Effector CD4-positive, alpha-beta T cell (primary cell): ENCODE data around the gene SLC50A1.
"Not testable (repeated sequence)": the region's sequence is repeated elsewhere in the genome, so short reads cannot be mapped to it uniquely, and the experiment has no call there.

ENCODE experiments used
- DNase-seq: peaks from one replicate; pipeline ENCODE4 v3.0.0-alpha.2; 2020

Gene SLC50A1

DNA sequence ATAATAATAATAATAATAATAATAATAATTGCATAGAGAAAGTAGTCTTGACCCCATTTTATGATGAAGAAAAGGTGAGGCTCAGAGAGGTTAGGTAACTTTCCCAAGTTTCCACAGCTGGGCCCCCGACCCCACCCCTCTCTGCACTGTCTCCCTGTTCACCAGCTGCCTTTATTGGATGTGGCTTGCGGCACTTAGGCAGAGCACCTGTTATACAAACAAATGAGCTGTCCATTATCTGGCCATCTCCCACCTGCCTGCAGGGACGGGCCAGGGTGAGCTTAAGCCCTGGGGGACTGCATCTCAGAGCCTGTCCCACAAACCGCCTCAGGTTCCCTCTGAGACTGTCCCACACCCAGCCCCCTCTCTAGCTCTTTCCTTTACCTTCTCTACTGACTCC, 18.0 kb upstream of the SLC50A1 start:
- no peak for DNase-seq

DNA sequence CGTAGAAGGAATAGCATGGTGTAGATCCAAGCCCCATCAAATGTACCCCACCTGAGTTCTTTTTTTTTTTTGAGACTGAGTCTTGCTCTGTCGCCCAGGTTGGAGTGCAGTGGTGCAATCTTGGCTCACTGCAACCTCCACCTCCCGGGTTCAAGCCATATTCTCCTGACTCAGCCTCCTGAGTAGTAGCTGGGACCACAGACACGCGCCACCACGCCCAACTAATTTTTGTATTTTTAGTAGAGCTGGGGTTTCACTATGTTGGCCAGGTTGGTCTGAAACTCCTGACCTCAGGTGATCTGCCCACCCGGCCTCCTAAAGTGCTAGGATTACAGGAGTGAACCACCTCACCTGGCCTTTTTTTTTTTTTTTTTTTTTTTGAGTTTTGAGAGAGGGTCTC, 17.6 kb upstream of the SLC50A1 start:
- not testable (repeated sequence) for DNase-seq

GRCh38 chr1:155120253-155120652, 15.4 kb upstream of the SLC50A1 start:
- DNase-seq = no peak

DNA sequence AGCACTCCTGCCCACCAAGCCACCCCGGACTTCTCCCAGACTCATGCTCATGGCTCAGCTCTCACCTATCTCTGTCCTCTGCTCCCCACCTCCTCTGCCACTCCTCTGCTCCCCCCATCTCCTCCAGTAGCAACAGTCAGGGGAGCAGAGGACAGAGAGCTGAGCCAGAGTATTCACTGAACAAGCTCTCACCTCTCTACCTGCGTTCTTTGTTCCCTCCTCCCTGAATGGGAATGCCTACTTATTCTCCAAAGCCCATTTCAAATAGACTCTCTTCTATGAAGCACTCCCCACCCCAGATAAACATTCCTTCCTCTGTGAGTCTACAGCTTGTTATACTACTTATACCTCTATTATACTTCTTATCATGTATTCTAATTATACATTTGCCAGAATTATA, 14.4 kb upstream of the SLC50A1 start:
- DNase-seq = no peak

DNA sequence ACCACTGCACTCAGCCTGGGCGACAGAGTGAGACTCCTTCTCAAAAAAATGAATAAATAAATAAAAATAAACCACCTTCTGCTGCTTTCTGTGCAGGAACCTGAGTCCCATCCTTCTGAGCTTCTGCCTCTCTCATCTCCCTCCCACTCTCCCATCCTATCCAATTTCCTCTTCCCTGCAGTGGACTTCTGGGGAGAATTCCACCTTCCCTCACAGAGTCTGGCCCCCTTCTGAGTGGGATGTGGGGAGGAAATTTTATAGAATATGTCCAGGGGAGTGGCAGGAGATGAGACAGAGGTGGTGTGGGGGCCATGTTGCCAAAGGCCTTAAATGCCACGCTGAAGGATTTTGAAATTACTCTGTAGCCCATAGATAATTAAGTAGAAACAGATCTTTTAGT, 13.3 kb upstream of the SLC50A1 start:
- DNase-seq = no peak

DNA sequence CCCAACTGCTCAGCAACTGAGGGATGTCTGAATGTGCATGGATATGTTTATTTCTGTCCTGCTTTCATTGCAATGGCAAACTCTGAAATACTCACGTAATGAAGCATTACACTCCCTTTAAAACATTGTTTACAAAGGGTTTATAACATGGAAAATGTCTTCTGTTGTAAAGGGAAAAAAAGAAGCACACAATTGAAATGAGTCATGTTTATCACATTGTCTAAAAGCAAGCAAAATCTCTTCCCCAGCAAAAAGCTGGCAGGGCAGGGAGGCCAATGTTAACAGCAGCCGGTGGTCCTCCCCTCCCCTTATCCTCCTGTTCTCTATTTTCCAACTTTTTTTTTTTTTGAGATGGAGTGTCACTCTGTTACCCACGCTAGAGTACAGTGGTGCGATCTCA, 11.9 kb upstream of the SLC50A1 start:
- no peak for DNase-seq

- DNase-seq = no peak
Observed at GRCh38 chr1:155124503-155125463, 10.9 kb upstream of the SLC50A1 start.

- DNase-seq = no peak
Observed at GRCh38 chr1:155125511-155125945, 10.1 kb upstream of the SLC50A1 start.

- no peak for DNase-seq
Observed at GRCh38 chr1:155125946-155126555, 9.6 kb upstream of the SLC50A1 start.

- peak; percentile 27 for DNase-seq
Observed at GRCh38 chr1:155126556-155127104, 9.0 kb upstream of the SLC50A1 start.

GRCh38 chr1:155127105-155127966, 8.3 kb upstream of the SLC50A1 start, which contains the start of gene EFNA1:
Gene EFNA1 (plus strand): TSS chr1:155127876. CDS start chr1:155127978, 102 bp downstream.
- DNase-seq = peak; percentile 15

- DNase-seq = no peak
Observed at GRCh38 chr1:155127967-155128754, 7.5 kb upstream of the SLC50A1 start.

GRCh38 chr1:155128755-155129473, 6.7 kb upstream of the SLC50A1 start:
- DNase-seq = peak; percentile 3

DNA sequence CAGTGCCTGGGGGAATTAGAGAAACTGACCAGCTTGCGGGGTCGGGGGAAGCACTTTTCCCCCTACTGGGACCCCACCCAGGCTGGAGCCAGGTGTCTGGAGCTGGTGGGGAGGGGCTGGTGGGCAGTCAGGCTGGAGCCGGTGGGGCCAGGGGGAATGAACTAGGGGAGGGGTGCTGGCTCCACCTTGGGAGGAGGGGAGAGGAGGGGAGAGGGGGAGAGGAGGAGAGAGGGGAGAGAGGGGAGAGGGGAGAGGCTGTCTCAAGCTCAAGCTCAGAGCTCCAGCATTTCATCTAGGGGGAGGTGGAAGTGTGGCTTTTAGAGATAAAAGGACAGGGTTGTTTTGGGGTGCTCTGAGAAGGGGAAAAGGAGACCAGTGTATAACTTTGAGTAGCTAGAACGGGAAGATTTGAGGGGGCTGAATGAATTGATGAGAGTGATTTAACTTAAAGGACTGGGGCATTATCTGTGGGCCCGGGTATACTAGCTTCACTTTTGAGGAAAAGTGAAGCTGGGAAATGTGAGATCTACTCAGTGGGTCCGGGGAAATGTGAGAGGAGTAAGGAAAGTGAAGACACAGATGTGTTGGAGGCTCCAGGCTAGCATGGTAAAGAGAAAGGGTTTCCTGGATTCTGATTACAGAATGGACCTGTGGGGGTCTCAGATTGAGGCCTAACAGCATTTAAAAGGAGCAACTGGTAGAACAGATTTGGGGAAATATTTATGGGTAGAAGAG, 5.2 kb upstream of the SLC50A1 start:
- no peak for DNase-seq

DNA sequence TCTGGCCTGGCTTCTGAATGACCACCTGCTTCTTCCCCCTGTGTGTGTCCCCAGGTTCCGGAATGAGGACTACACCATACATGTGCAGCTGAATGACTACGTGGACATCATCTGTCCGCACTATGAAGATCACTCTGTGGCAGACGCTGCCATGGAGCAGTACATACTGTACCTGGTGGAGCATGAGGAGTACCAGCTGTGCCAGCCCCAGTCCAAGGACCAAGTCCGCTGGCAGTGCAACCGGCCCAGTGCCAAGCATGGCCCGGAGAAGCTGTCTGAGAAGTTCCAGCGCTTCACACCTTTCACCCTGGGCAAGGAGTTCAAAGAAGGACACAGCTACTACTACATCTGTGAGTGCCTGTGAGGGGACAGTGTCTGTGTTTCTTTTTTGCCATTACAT, 4.4 kb upstream of the SLC50A1 start:
- DNase-seq = no peak

DNA sequence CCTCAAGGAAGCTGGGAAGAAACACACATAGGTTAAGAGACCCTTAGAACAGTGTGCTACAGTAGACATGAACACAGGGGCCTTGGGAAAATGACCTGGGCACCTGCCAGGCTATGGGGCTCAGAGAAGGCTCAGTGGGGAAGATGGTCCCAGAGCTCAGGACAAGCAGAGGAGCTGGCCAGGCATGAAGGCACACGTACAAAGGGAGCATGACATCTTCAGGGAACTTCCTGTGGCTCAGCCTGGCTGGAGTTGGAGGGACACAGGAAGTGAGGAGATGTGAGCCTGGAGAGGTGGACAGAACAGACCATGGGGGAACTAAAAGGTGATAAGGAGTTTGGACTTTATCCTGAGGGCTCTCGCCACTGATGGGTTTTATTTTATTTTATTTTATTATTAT, 3.8 kb upstream of the SLC50A1 start:
- DNase-seq = no peak

DNA sequence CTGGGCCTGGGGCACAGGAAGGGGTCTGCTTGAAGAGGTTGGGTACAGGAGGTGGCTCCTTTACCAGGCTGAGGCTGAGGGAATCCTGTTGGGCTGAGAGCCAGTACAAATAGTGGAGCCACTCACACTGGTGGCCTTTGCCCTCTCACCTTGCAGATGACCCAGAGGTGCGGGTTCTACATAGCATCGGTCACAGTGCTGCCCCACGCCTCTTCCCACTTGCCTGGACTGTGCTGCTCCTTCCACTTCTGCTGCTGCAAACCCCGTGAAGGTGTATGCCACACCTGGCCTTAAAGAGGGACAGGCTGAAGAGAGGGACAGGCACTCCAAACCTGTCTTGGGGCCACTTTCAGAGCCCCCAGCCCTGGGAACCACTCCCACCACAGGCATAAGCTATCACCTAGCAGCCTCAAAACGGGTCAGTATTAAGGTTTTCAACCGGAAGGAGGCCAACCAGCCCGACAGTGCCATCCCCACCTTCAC, 1.8 kb upstream of the SLC50A1 start:
- no peak for DNase-seq

- DNase-seq = no peak
Observed at GRCh38 chr1:155134322-155134721, 1.3 kb upstream of the SLC50A1 start.

- peak; percentile 20 for DNase-seq
Observed at GRCh38 chr1:155134880-155135414, 705 bp upstream of the SLC50A1 start.

- no peak for DNase-seq
Observed at GRCh38 chr1:155136748-155137147, 1.1 kb downstream of the SLC50A1 start.
